D721Med (cell line): ENCODE results near the gene LRP4.
"Not testable (repeated sequence)": the region's sequence is repeated elsewhere in the genome, so short reads cannot be mapped to it uniquely, and the experiment has no call there.

Experiments used
- DNase-seq: peaks from one replicate; pipeline ENCODE4 v3.0.0; 2011; ENCODE audit warnings: low spot score; ENCODE audit not compliant: insufficient read length
- FAIRE-seq: peaks from 2 replicates; lab custom pipeline; 2011; peaks lifted over from hg19 to GRCh38; lab: Jason Lieb, UNC
- CTCF ChIP-seq: IDR thresholded peaks from 2 replicates; pipeline ENCODE4 v1.5.1; 2012; ENCODE audit warnings: mild to moderate bottlenecking, control low read depth; ENCODE audit not compliant: insufficient read depth; ENCODE audit errors: missing control alignments

The LRP4 gene

DNA sequence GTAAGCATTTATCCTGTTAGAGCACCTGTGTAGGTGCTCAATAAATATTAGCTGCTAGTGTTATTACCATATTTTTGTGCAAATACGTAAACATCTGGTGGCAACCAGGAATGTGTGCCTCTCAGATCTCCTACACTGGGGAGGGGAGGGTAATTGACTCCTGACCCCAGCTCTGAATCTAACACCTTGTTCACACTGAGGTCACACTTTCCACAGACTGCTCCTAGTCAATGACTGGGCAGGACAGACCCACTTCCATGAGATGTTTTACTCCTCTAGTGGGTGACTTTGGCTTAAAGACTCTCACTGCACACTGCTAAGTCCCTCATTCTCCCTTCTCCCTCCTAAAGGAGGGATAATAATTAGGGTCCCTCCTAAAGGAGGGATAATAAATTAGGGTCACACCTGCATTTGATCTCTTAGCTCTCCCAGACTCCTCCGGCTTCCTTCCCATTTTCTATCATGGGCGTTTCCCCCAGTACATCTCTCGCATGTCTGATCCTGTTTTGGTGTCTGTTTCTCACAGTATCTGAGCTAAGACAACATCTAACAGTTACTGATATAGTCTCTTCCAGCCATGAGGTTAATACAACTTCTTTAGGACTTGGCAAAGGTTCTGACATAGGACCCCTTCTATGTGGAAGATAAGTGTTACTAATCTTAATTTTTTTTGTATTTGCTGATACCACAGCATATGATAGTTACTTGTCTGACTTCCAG lies 26.2 kb upstream of the LRP4 start:
- DNase-seq = no peak
- FAIRE-seq = no peak
- TF ChIP-seq CTCF = no peak

GRCh38 chr11:46942172-46942571 lies 23.8 kb upstream of the LRP4 start:
- DNase-seq (no peak), FAIRE-seq (no peak)
- no peak for TF ChIP-seq CTCF

DNA sequence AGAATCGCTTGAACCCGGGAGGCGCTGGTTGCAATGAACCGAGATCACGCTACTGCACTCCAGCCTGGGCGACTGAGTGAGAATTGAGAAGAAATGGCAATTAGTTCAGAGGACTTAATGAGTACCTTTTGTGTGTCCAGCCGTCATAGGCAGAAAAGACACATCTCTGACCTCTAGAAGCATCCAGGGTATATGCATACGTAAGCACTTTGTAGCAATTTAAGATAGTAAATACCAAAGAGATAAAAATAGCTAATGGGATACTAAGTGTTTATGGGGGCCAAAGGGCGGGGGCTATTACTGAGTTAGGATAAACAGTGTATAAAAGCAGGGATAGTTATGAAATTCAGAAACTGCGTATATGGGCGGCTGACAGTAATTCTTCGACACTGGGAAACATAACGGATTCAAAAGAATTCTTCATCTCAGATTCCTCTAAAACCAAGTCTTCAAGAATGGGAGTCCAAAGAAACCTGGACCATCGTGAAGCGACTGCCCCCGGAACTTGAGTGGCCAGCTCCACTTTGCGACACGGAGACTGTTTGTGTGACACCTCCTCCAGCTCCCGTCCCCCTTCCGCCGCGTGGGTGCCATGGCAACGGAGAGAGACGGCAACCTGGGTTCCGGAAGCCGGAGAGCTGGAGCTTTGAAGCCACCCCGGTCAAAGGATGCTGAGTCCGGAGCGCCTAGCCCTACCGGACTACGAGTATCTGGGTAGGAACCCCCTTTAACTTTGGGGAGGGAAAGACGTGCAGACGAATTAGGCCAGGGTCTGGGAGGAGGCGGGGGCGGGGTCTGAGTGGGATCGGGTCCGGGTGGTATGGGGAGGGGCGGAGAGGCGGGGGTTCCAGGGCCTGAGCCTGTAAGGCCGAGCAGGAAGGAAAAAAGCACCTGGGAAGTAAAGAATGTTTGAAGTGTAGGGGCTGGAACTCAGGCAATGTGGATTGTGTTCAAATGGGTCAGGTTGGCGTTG lies 18.1 kb upstream of the LRP4 start, which contains the start of gene CSTPP1:
Gene CSTPP1, plus strand, starts transcription at position 624 of the 973 bp plus-strand sequence. Its CDS starts 45 bp downstream, at position 669.
- DNase-seq (peak; percentile 89), FAIRE-seq (no peak)
- no peak for TF ChIP-seq CTCF

DNA sequence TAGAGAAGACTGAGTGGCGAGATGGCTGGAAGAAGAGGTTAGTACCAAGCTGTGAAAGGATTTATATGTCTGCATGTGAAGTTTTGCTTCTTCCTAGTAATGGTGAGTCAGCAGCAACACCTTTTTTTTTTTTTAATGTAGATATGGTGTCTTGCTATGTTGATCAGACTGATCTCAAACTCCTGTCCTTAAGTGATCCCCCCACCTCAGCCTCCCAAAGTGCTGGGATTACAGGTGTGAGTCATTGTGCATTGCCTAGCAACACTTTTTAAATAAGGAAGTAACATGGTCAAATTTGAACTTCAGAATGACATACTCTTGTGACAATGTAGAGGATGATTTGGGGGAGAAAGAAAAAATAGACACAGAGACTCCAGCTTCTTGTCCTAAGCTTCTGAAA lies 11.7 kb upstream of the LRP4 start:
- TF ChIP-seq CTCF = no peak
- FAIRE-seq (no peak), DNase-seq (no peak)

DNA sequence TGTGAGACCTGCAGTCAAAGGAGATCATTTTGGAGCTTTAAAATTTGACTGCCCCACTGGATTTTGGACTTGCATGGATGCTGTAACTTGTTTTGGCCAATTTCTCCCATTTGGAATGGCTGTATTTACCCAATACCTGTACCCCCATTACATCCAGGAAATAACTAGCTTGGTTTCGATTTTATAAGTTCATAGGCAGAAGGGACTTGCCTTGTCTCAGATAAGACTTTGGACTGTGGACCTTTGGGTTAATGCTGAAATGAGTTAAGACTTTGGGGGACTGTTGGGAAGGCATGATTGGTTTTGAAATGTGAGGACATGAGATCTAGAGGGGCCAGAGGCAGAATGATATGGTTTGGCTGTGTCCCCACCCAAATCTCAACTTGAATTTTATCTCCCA lies 10.4 kb upstream of the LRP4 start:
- DNase-seq, FAIRE-seq: not testable (repeated sequence)

- not testable (repeated sequence) for FAIRE-seq, DNase-seq
These were observed 9.6 kb upstream of the LRP4 start for GRCh38 chr11:46927928-46928327.

DNA sequence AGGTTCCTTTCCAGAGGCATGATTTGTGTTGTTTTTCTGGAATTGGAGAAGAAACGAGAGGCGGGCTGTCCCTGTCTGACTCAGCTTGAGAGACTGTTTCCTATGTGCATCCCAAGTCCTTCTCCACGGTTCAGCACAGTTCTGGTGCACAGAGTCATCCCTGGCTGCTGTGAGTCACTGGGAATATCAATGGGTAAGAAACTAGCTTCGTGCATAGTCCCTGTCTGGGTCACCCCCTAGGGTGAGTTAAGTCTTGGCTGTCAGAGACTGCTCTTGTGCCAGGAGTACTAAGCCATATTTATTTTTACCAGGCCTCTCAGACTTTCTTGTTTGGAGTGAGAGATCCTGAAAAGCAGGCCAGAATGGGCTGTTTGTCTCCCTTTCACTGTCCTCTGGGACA lies 2.4 kb upstream of the LRP4 start:
- no peak for TF ChIP-seq CTCF
- no peak for DNase-seq
- FAIRE-seq = no peak
